Muscle of leg (tissue), 11 donors: ENCODE results near the gene COP1. TPM values are rescaled to one million over a fixed set of nuclear protein-coding genes. Genes with fewer than 3 reads are reported as not detected.
A peak's percentile ranks its signal among the peaks of the same experiment; 100 is the strongest.
"Not testable (repeated sequence)": the region's sequence is repeated elsewhere in the genome, so short reads cannot be mapped to it uniquely, and the experiment has no call there.

Experiments
- DNase-seq: peaks from one replicate; pipeline ENCODE4 v3.0.0; 2013
- H3K27ac ChIP-seq: one replicate; pipeline ENCODE4 v1.5.1; 2013; ENCODE audit warnings: mild to moderate bottlenecking, low read length, control low read depth
- H3K27me3 ChIP-seq: one replicate; pipeline ENCODE4 v1.6.1; 2013; ENCODE audit warnings: low read length; ENCODE audit not compliant: control insufficient read depth, insufficient read depth
- H3K36me3 ChIP-seq: one replicate; pipeline ENCODE4 v1.6.1; 2013; ENCODE audit warnings: low read length; ENCODE audit not compliant: control insufficient read depth, insufficient read depth
- H3K4me1 ChIP-seq: one replicate; pipeline ENCODE4 v1.6.1; 2013; ENCODE audit warnings: low read length; ENCODE audit not compliant: control insufficient read depth, insufficient read depth
- H3K4me3 ChIP-seq: one replicate; pipeline ENCODE4 v1.5.1; 2013; ENCODE audit warnings: low read length, control low read depth
- H3K9me3 ChIP-seq: replicated peaks from 2 replicates; pipeline ENCODE4 v1.6.1; 2013; ENCODE audit warnings: low read depth, low read length; ENCODE audit not compliant: control insufficient read depth
- whole genome bisulfite sequencing: methylation state at CpG from one replicate; pipeline ENCODE4 v1.1.5; 2013; ENCODE audit warnings: missing lambda C conversion rate; ENCODE audit not compliant: insufficient coverage; 5-methylcytosine and 5-hydroxymethylcytosine counted together
- polyA plus RNA-seq, 8 donors: library from polyadenylated mRNA; unstranded; fragments of 120-200 nt; gene quantifications; one replicate each; pipeline versions ENCODE4 v1.2.1 to v1.2.3, GENCODE V29; 2013; ENCODE audit warnings: inconsistent platforms in 1 of 8, low replicate concordance in 1 of 8; ENCODE audit not compliant: insufficient read length in 8 of 8, insufficient read depth in 1 of 8
- total RNA-seq: library from RNA; stranded (reverse); fragments of 120-200 nt; gene quantifications from one replicate; pipeline ENCODE4 v1.2.4, GENCODE V29; 2013

The COP1 gene
- total and polyA plus RNA-seq, 9 donors = 32.8 to 41.9 (median 35.5) TPM

GRCh38 chr1:176222196-176222595, 15.1 kb upstream of the COP1 start:
- H3K4me3 ChIP-seq = no peak overlapping the region
- WGBS = no CpG with 5 or more reads among the region's 1 CpG
- H3K9me3 ChIP-seq = no peaks in the 10 kb centered on the region
- DNase-seq = no peak
- H3K27me3 ChIP-seq = no peaks in the 10 kb centered on the region
- no peak overlapping the region for H3K27ac ChIP-seq
- peaks cover 3% of the 10 kb centered on the region for H3K4me1 ChIP-seq
- H3K36me3 ChIP-seq = no peaks in the 10 kb centered on the region

- Histone ChIP-seq H3K27ac (no peak overlapping the region), H3K36me3 (no peaks in the 10 kb centered on the region), H3K4me3 (no peak overlapping the region), H3K9me3 (no peaks in the 10 kb centered on the region), H3K27me3 (no peaks in the 10 kb centered on the region), H3K4me1 (no peaks in the 10 kb centered on the region)
- DNase-seq = no peak
- WGBS = 76% methylated on average over 6 of the region's 8 CpGs
Observed at GRCh38 chr1:176220100-176220689, 13.1 kb upstream of the COP1 start.

GRCh38 chr1:176217461-176218099, 10.5 kb upstream of the COP1 start:
- H3K9me3 ChIP-seq = no peaks in the 10 kb centered on the region
- H3K4me3 ChIP-seq = no peak overlapping the region
- H3K27ac ChIP-seq = no peak overlapping the region
- H3K4me1 ChIP-seq = no peaks in the 10 kb centered on the region
- H3K36me3 ChIP-seq = no peaks in the 10 kb centered on the region
- DNase-seq = no peak
- no peaks in the 10 kb centered on the region for H3K27me3 ChIP-seq

GRCh38 chr1:176216031-176216430, 8.9 kb upstream of the COP1 start:
- no CpG with 5 or more reads among the region's 1 CpG for WGBS
- no peak overlapping the region for H3K27ac ChIP-seq
- no peaks in the 10 kb centered on the region for H3K4me1 ChIP-seq
- H3K36me3 ChIP-seq = no peaks in the 10 kb centered on the region
- H3K4me3 ChIP-seq = no peak overlapping the region
- no peaks in the 10 kb centered on the region for H3K27me3 ChIP-seq
- no peaks in the 10 kb centered on the region for H3K9me3 ChIP-seq
- no peak for DNase-seq

- Histone ChIP-seq H3K27ac (peak overlapping the region; percentile 20), H3K4me1 (peaks cover 4% of the 10 kb centered on the region), H3K9me3 (no peaks in the 10 kb centered on the region), H3K36me3 (no peaks in the 10 kb centered on the region), H3K27me3 (no peaks in the 10 kb centered on the region), H3K4me3 (no peak overlapping the region)
- peak; percentile 24 for DNase-seq
- no CpG with 5 or more reads among the region's 1 CpG for WGBS
Observed at GRCh38 chr1:176211396-176212165, 4.5 kb upstream of the COP1 start.

GRCh38 chr1:176208034-176208433, 948 bp upstream of the COP1 start:
- H3K27ac ChIP-seq = no peak overlapping the region
- H3K36me3 ChIP-seq = no peaks in the 10 kb centered on the region
- peak overlapping the region; percentile 97 for H3K4me3 ChIP-seq
- H3K27me3 ChIP-seq = no peaks in the 10 kb centered on the region
- WGBS = 60% methylated on average over 1 of the region's 9 CpGs
- H3K4me1 ChIP-seq = peaks cover 8% of the 10 kb centered on the region
- no peak for DNase-seq
- no peaks in the 10 kb centered on the region for H3K9me3 ChIP-seq

GRCh38 chr1:176206006-176206960, 803 bp downstream of the COP1 start:
- no peaks in the 10 kb centered on the region for H3K36me3 ChIP-seq
- H3K27me3 ChIP-seq = no peaks in the 10 kb centered on the region
- peak overlapping the region; percentile 98 for H3K27ac ChIP-seq
- H3K4me1 ChIP-seq = peaks cover 8% of the 10 kb centered on the region
- DNase-seq = peak; percentile 54
- peak overlapping the region; percentile 97 for H3K4me3 ChIP-seq
- WGBS = under 1% methylated on average over 45 of the region's 58 CpGs
- H3K9me3 ChIP-seq = no peaks in the 10 kb centered on the region

- no peaks in the 10 kb centered on the region for H3K9me3 ChIP-seq
- peak overlapping the region; percentile 97 for H3K4me3 ChIP-seq
- no peaks in the 10 kb centered on the region for H3K36me3 ChIP-seq
- 52% methylated on average over 3 of the region's 5 CpGs for WGBS
- no peaks in the 10 kb centered on the region for H3K27me3 ChIP-seq
- H3K4me1 ChIP-seq = peaks cover 8% of the 10 kb centered on the region
- DNase-seq = peak; percentile 14
- peak overlapping the region; percentile 98 for H3K27ac ChIP-seq
Observed at GRCh38 chr1:176205332-176205914, 1.7 kb downstream of the COP1 start.

- 68% methylated on average over 5 of the region's 9 CpGs for WGBS
- H3K4me3 ChIP-seq = not testable (repeated sequence)
Observed at GRCh38 chr1:176204655-176205054, 2.4 kb downstream of the COP1 start.

More at GRCh38 chr1:176204655-176205054, 2.4 kb downstream of the COP1 start:
- DNase-seq, H3K4me1 ChIP-seq, H3K36me3 ChIP-seq, H3K9me3 ChIP-seq, H3K27me3 ChIP-seq, H3K27ac ChIP-seq: not testable (repeated sequence)
